B cell (primary cell): ENCODE results near the gene HAGH. TPM values are rescaled to one million over a fixed set of nuclear protein-coding genes. Genes with fewer than 3 reads are reported as not detected.
A peak's percentile ranks its signal among the peaks of the same experiment; 100 is the strongest.

ENCODE experiments used
- ATAC-seq: fragments of 200-7000 bp; cut with Tn5 transposase; one replicate; pipeline ENCODE4 v1.10.0; 2021; ENCODE audit warnings: low read depth, mild to moderate bottlenecking, moderate number of reproducible peaks, moderate library complexity
- CTCF ChIA-PET: fragments of 350-600 bp; sonication (Branson Sonifier 250); formaldehyde crosslinking; loops from one replicate; lab custom pipeline; 2021; ENCODE audit warnings: antibody characterized with exemption, inconsistent platforms; lab: Charles Lee
- POLR2A ChIA-PET: fragments of 350-600 bp; sonication (Branson Sonifier 250); formaldehyde crosslinking; loops from one replicate; lab custom pipeline; 2021; ENCODE audit warnings: antibody characterized with exemption; lab: Charles Lee
- DNase-seq: peaks from one replicate; pipeline ENCODE4 v3.0.0; 2013
- H2AFZ ChIP-seq: 2 replicates; pipeline ENCODE4 v1.6.1; 2012; ENCODE audit warnings: mild to moderate bottlenecking, low read depth, low read length; ENCODE audit not compliant: insufficient read depth, poor library complexity, severe bottlenecking
- H3K27ac ChIP-seq, 2 donors: 1 replicate in 1 of 2; 2 replicates in 1 of 2; pipeline ENCODE4 v1.5.1; 2012 to 2013; ENCODE audit warnings: low read length in 2 of 2, mild to moderate bottlenecking in 2 of 2, moderate library complexity in 1 of 2
- H3K27me3 ChIP-seq, 4 experiments: fragments of 200-600 bp in 1 of 4; sonication (generic) in 1 of 4; replicated peaks in 1 of 4; 1 replicate in 2 of 4; 2 replicates in 2 of 4; pipeline versions ENCODE4 v1.6.1 to v1.7.0; 2013 to 2016; ENCODE audit warnings: low read length in 3 of 4, mild to moderate bottlenecking in 2 of 4, mixed read lengths in 1 of 4, moderate library complexity in 1 of 4; ENCODE audit not compliant: insufficient read depth in 4 of 4, control insufficient read depth in 3 of 4; ENCODE audit errors: control extremely low read depth in 1 of 4
- H3K36me3 ChIP-seq, 2 experiments: replicated peaks in 1 of 2; 1 replicate in 1 of 2; 2 replicates in 1 of 2; pipeline versions ENCODE4 v1.6.1 to v1.7.1; 2013; ENCODE audit warnings: low read length in 1 of 2; ENCODE audit not compliant: insufficient read depth in 2 of 2, control insufficient read depth in 1 of 2; ENCODE audit errors: control extremely low read depth in 1 of 2, extremely low read depth in 1 of 2
- H3K4me1 ChIP-seq, 2 donors: fragments of 200-600 bp in 1 of 2; sonication (generic) in 1 of 2; 1 replicate in 1 of 2; 2 replicates in 1 of 2; pipeline versions ENCODE4 v1.5.1 to v1.6.1; 2013 to 2017; ENCODE audit warnings: low read length in 2 of 2; ENCODE audit not compliant: control insufficient read depth in 2 of 2, insufficient read depth in 2 of 2
- H3K4me2 ChIP-seq: replicated peaks from 2 replicates; pipeline ENCODE3; 2012; ENCODE audit warnings: mild to moderate bottlenecking, low read depth, low read length; ENCODE audit not compliant: poor library complexity, severe bottlenecking
- H3K4me3 ChIP-seq, 5 experiments: fragments of 200-600 bp in 1 of 5; sonication (generic) in 1 of 5; 1 replicate in 3 of 5; 2 replicates in 2 of 5; pipeline versions ENCODE4 v1.5.1 to v1.7.0; 2011 to 2016; ENCODE audit warnings: low read length in 4 of 5, mild to moderate bottlenecking in 4 of 5, low read depth in 2 of 5, control low read depth in 1 of 5, moderate library complexity in 1 of 5; ENCODE audit not compliant: insufficient read depth in 1 of 5; ENCODE audit errors: control extremely low read depth in 1 of 5, extremely low read depth in 1 of 5
- H3K79me2 ChIP-seq: fragments of 200-600 bp; sonication (generic); one replicate; pipeline ENCODE4 v1.6.0; 2016; ENCODE audit warnings: low read length; ENCODE audit not compliant: control insufficient read depth, insufficient read depth
- H3K9ac ChIP-seq: fragments of 200-600 bp; sonication (generic); 2 replicates; pipeline ENCODE4 v1.6.1; 2017; ENCODE audit warnings: mild to moderate bottlenecking, low read length, moderate library complexity
- H3K9me3 ChIP-seq, 3 donors: one replicate each; pipeline versions ENCODE4 v1.6.1 to v1.7.1; 2013; ENCODE audit warnings: low read length in 2 of 3; ENCODE audit not compliant: control insufficient read depth in 2 of 3, insufficient read depth in 1 of 3; ENCODE audit errors: control extremely low read depth in 1 of 3
- H4K20me1 ChIP-seq: 2 replicates; pipeline ENCODE4 v1.6.0; 2012; ENCODE audit warnings: mild to moderate bottlenecking, low read length; ENCODE audit not compliant: insufficient read depth, control insufficient read depth, poor library complexity, severe bottlenecking
- H3K27ac Mint-ChIP-seq: one replicate; pipeline ENCODE4 v1.8.0; 2021; ENCODE audit warnings: mixed read lengths
- H3K27me3 Mint-ChIP-seq: one replicate; pipeline ENCODE4 v1.8.0; 2021; ENCODE audit warnings: mixed read lengths
- H3K4me1 Mint-ChIP-seq: one replicate; pipeline ENCODE4 v1.8.0; 2021; ENCODE audit warnings: mixed read lengths
- H3K4me3 Mint-ChIP-seq: one replicate; pipeline ENCODE4 v1.8.0; 2021; ENCODE audit warnings: mixed read lengths
- H3K9me3 Mint-ChIP-seq: one replicate; pipeline ENCODE4 v1.8.0; 2022; ENCODE audit warnings: mixed read lengths; ENCODE audit not compliant: insufficient read depth
- EZH2 ChIP-seq: IDR thresholded peaks from 2 replicates; pipeline ENCODE4 v1.6.1; 2012; ENCODE audit warnings: borderline replicate concordance, low read depth, mild to moderate bottlenecking, moderate library complexity, low read length; ENCODE audit not compliant: insufficient read depth, poor library complexity, severe bottlenecking
- WGBS: methylation state at CpG from one replicate; pipeline ENCODE4 v1.1.5; 2013; ENCODE audit warnings: missing lambda C conversion rate; ENCODE audit not compliant: insufficient coverage; 5-methylcytosine and 5-hydroxymethylcytosine counted together
- intact Hi-C: fragments of 100-400 bp; cut with micrococcal nuclease; formaldehyde crosslinking; loops from one replicate; pipeline ENCODE4 v1.10.0; 2022
- polyA plus RNA-seq: library from polyadenylated mRNA; depleted of rRNA; stranded (reverse); fragments of >200 nt; gene quantifications from 2 replicates; pipeline ENCODE4 v1.2.3, GENCODE V29; 2012
- total RNA-seq, 2 donors: library from RNA; stranded (reverse); fragments of 120-200 nt in 1 of 2; gene quantifications; 1 replicate in 1 of 2; 2 replicates in 1 of 2; pipeline versions ENCODE4 v1.2.3 to v1.2.4, GENCODE V29; 2013 to 2022
- TF ChIP-seq, protein P1 (sequence below): fragments of 200-600 bp; IDR thresholded peaks from one replicate; pipeline ENCODE4 v1.8.0; 2022; ENCODE audit warnings: antibody characterized with exemption, mild to moderate bottlenecking

The HAGH gene
- total and polyA plus RNA-seq, 2 donors (not counting 1 experiment from before 2014, with no cell fraction given) = 50.6 to 74.2 TPM

DNA sequence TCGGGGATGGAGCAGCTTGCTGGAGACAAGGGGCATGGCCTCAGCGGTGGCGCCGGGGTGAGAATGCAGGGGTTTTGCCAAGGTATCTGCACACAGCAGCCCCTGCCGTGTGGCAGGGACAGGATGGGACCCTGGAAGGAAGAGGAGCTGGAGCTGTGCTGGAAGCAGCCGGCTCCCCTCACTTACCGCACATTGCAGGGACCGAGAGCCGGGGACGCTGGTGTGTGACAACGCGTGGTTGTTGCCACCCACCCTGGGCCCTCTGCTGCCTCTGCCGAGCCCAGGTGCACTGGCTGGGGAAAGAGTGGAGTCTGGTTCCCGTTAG lies 40.8 kb downstream of the HAGH start:
- H2AFZ ChIP-seq = no peak overlapping the region
- ChIA-PET CTCF (no interaction called here), POLR2A (no interaction called here)
- DNase-seq (no peak), ATAC-seq (no peak)
- H3K4me2 ChIP-seq = no peak overlapping the region
- H3K4me3 ChIP-seq = no peak overlapping the region
- no peak overlapping the region for H3K4me3 Mint-ChIP-seq
- H3K79me2 ChIP-seq = peaks cover 76% of the 10 kb centered on the region
- no peak for TF ChIP-seq EZH2
- H4K20me1 ChIP-seq = peaks cover 68% of the 10 kb centered on the region
- H3K4me1 Mint-ChIP-seq = peaks cover 21% of the 10 kb centered on the region
- H3K27me3 Mint-ChIP-seq = no peaks in the 10 kb centered on the region
- H3K36me3 ChIP-seq = peaks cover 0 to 33% of the 10 kb centered on the region in 2 experiments
- H3K27ac ChIP-seq = no peak overlapping the region
- intact Hi-C loops = no loop called here
- no peaks in the 10 kb centered on the region for H3K27me3 ChIP-seq
- no peak overlapping the region for H3K9ac ChIP-seq
- no peak overlapping the region for H3K27ac Mint-ChIP-seq
- no peaks in the 10 kb centered on the region for H3K9me3 ChIP-seq
- H3K9me3 Mint-ChIP-seq = no peaks in the 10 kb centered on the region
- H3K4me1 ChIP-seq = peaks cover 10 to 23% of the 10 kb centered on the region in 2 donors
- 93% methylated on average over 14 of the region's 14 CpGs for WGBS

DNA sequence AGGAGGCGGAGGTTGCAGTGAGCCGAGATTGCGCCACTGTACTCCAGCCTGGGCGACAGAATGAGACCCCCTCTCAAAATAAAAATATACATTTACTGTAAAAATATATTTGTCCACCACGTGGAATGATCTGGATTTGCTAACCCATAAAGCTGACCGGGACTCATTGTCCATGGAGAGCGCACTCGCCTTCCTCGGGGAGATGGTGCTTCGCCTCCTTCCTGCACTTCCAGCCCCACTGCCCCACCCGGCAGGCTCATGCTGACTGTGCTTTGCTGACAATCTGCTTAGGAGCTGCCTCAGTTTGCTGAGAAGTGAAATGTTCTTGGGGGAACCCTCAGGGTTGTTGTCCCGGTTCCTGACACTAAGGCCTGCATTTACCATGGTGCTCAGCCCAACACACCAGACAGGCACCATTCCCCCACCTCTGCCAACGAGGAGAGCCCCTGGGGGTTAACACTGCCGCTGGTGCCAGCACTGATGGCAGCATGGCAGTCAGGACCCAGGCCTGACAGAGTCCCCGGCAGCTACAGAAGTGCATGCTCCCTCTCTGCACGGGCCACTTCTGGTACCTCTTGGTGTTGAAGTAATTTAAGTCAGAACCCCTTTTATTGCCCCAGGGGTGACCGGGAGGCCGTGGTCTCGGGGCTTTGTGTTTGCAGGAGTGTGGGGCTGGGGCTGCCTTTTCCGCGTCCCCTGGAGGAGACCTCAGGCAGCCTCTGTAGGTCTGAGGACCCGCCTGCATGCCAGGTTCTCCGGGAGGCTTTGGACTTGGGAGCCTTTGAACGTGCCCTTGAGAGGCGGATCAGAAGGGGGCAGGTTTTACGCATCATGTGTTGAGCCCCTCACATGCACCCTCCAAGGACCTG lies 41.4 kb downstream of the HAGH start:
- no peaks in the 10 kb centered on the region for H3K9me3 Mint-ChIP-seq
- Histone ChIP-seq H3K4me2 (no peak overlapping the region), H3K9me3 (no peaks in the 10 kb centered on the region), H3K36me3 (peaks cover 0 to 33% of the 10 kb centered on the region in 2 experiments), H3K4me1 (peaks cover 10 to 26% of the 10 kb centered on the region in 2 donors), H3K9ac (no peak overlapping the region), H3K79me2 (peaks cover 82% of the 10 kb centered on the region), H3K27me3 (no peaks in the 10 kb centered on the region), H4K20me1 (peaks cover 74% of the 10 kb centered on the region), H3K27ac (no peak overlapping the region), H3K4me3 (no peak overlapping the region), H2AFZ (no peak overlapping the region)
- ATAC-seq (no peak), DNase-seq (no peak)
- H3K4me1 Mint-ChIP-seq = peaks cover 22% of the 10 kb centered on the region
- no peak overlapping the region for H3K27ac Mint-ChIP-seq
- TF ChIP-seq EZH2 = no peak
- TF ChIP-seq, protein P1, sequence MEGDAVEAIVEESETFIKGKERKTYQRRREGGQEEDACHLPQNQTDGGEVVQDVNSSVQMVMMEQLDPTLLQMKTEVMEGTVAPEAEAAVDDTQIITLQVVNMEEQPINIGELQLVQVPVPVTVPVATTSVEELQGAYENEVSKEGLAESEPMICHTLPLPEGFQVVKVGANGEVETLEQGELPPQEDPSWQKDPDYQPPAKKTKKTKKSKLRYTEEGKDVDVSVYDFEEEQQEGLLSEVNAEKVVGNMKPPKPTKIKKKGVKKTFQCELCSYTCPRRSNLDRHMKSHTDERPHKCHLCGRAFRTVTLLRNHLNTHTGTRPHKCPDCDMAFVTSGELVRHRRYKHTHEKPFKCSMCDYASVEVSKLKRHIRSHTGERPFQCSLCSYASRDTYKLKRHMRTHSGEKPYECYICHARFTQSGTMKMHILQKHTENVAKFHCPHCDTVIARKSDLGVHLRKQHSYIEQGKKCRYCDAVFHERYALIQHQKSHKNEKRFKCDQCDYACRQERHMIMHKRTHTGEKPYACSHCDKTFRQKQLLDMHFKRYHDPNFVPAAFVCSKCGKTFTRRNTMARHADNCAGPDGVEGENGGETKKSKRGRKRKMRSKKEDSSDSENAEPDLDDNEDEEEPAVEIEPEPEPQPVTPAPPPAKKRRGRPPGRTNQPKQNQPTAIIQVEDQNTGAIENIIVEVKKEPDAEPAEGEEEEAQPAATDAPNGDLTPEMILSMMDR = no peak
- WGBS = 98% methylated on average over 21 of the region's 26 CpGs
- H3K27me3 Mint-ChIP-seq = no peaks in the 10 kb centered on the region
- intact Hi-C loops = no loop called here
- H3K4me3 Mint-ChIP-seq = peak overlapping the region; percentile 64
- CTCF ChIA-PET = no interaction called here
- POLR2A ChIA-PET = interaction anchor here (0.6 kb wide), 1 partner anchor 170 kb away, joined by 3 read pairs; no protein-coding TSS in a partner anchor
